Urinary bladder (tissue), 4 donors: ENCODE data around the gene OR2H1. TPM values are rescaled to one million over a fixed set of nuclear protein-coding genes. Genes with fewer than 3 reads are reported as not detected.

Source experiments
- DNase-seq: peaks from one replicate; pipeline ENCODE4 v3.0.0-alpha.2; 2015; ENCODE audit errors: extremely low spot score
- H3K27ac ChIP-seq: one replicate; pipeline ENCODE4 v1.5.1; 2013; ENCODE audit warnings: low read depth, mild to moderate bottlenecking, moderate library complexity
- H3K36me3 ChIP-seq: one replicate; pipeline ENCODE4 v1.6.1; 2013; ENCODE audit warnings: mild to moderate bottlenecking, moderate library complexity; ENCODE audit not compliant: insufficient read depth
- H3K4me1 ChIP-seq: one replicate; pipeline ENCODE4 v1.6.1; 2013; ENCODE audit warnings: mild to moderate bottlenecking, moderate library complexity; ENCODE audit not compliant: insufficient read depth
- H3K4me3 ChIP-seq: one replicate; pipeline ENCODE4 v1.5.1; 2013; ENCODE audit warnings: low read depth, low read length
- WGBS: extraction: QIAGEN DNeasy Blood & Tissue Kit; methylation state at CpG from one replicate; pipeline ENCODE4 v1.1.7; 2013; 5-methylcytosine and 5-hydroxymethylcytosine counted together
- polyA plus RNA-seq: library from polyadenylated mRNA; stranded (reverse); fragments of 200-250 nt; gene quantifications from one replicate; pipeline ENCODE4 v1.2.3, GENCODE V29; 2013
- total RNA-seq: library from RNA; depleted of rRNA; stranded (reverse); fragments of >200 nt; gene quantifications from one replicate; pipeline ENCODE4 v1.2.3, GENCODE V29; 2014
- donor health status: healthy with polysubstance abuse.
- donor health status: healthy.

The OR2H1 gene
- total and polyA plus RNA-seq, 2 donors, result not detected

GRCh38 chr6:29490055-29490454, 33.1 kb downstream of the OR2H1 start:
- Histone ChIP-seq H3K4me3 (no peak overlapping the region), H3K27ac (no peak overlapping the region)
- WGBS, result 77% methylated on average over 3 of the region's 3 CpGs

GRCh38 chr6:29490552-29490951, 33.6 kb downstream of the OR2H1 start:
- WGBS, result 66% methylated on average over 2 of the region's 2 CpGs
- no peak overlapping the region for H3K27ac ChIP-seq
- no peak overlapping the region for H3K4me3 ChIP-seq
- no peaks in the 10 kb centered on the region for H3K36me3 ChIP-seq
- DNase-seq, result no peak
- H3K4me1 ChIP-seq, result no peaks in the 10 kb centered on the region

More at GRCh38 chr6:29490055-29490454, 33.1 kb downstream of the OR2H1 start:
- Histone ChIP-seq H3K36me3 (no peaks in the 10 kb centered on the region), H3K4me1 (no peaks in the 10 kb centered on the region)
- DNase-seq, result no peak

- no peak for DNase-seq
- Histone ChIP-seq H3K27ac (no peak overlapping the region), H3K4me1 (no peaks in the 10 kb centered on the region), H3K4me3 (no peak overlapping the region), H3K36me3 (no peaks in the 10 kb centered on the region)
- WGBS, result 85% methylated on average over 4 of the region's 4 CpGs
Observed at GRCh38 chr6:29491574-29491973, 34.6 kb downstream of the OR2H1 start.

- H3K4me3 ChIP-seq, result no peak overlapping the region
- 81% methylated on average over 2 of the region's 2 CpGs for WGBS
- DNase-seq, result no peak
Observed at GRCh38 chr6:29493261-29493660, 36.3 kb downstream of the OR2H1 start.

GRCh38 chr6:29494131-29494530, 37.2 kb downstream of the OR2H1 start:
- Histone ChIP-seq H3K27ac (no peak overlapping the region), H3K36me3 (no peaks in the 10 kb centered on the region), H3K4me3 (no peak overlapping the region), H3K4me1 (no peaks in the 10 kb centered on the region)
- DNase-seq, result no peak
- WGBS, result 72% methylated on average over 2 of the region's 2 CpGs

More at GRCh38 chr6:29493261-29493660, 36.3 kb downstream of the OR2H1 start:
- H3K4me1 ChIP-seq, result no peaks in the 10 kb centered on the region
- no peak overlapping the region for H3K27ac ChIP-seq
- no peaks in the 10 kb centered on the region for H3K36me3 ChIP-seq

- H3K36me3 ChIP-seq, result no peaks in the 10 kb centered on the region
- H3K4me1 ChIP-seq, result no peaks in the 10 kb centered on the region
- 69% methylated on average over 4 of the region's 4 CpGs for WGBS
- no peak for DNase-seq
- no peak overlapping the region for H3K27ac ChIP-seq
- H3K4me3 ChIP-seq, result no peak overlapping the region
Observed at GRCh38 chr6:29495571-29495970, 38.6 kb downstream of the OR2H1 start.

GRCh38 chr6:29496961-29497360, 40.0 kb downstream of the OR2H1 start:
- Histone ChIP-seq H3K36me3 (no peaks in the 10 kb centered on the region), H3K4me1 (no peaks in the 10 kb centered on the region), H3K4me3 (no peak overlapping the region), H3K27ac (no peak overlapping the region)
- 76% methylated on average over 4 of the region's 4 CpGs for WGBS
- no peak for DNase-seq

GRCh38 chr6:29499704-29500103, 42.7 kb downstream of the OR2H1 start:
- WGBS, result 73% methylated on average over 5 of the region's 5 CpGs
- no peak for DNase-seq

GRCh38 chr6:29500594-29500993, 43.6 kb downstream of the OR2H1 start:
- no peak overlapping the region for H3K27ac ChIP-seq
- H3K4me3 ChIP-seq, result no peak overlapping the region
- H3K36me3 ChIP-seq, result no peaks in the 10 kb centered on the region
- 82% methylated on average over 8 of the region's 8 CpGs for whole genome bisulfite sequencing
- no peaks in the 10 kb centered on the region for H3K4me1 ChIP-seq
- no peak for DNase-seq

More at GRCh38 chr6:29499704-29500103, 42.7 kb downstream of the OR2H1 start:
- no peaks in the 10 kb centered on the region for H3K36me3 ChIP-seq
- H3K27ac ChIP-seq, result no peak overlapping the region
- H3K4me3 ChIP-seq, result no peak overlapping the region
- H3K4me1 ChIP-seq, result no peaks in the 10 kb centered on the region

GRCh38 chr6:29501106-29501505, 44.2 kb downstream of the OR2H1 start:
- Histone ChIP-seq H3K4me1 (no peaks in the 10 kb centered on the region), H3K27ac (no peak overlapping the region), H3K36me3 (no peaks in the 10 kb centered on the region), H3K4me3 (no peak overlapping the region)
- WGBS, result 90% methylated on average over 6 of the region's 6 CpGs
- no peak for DNase-seq

- Histone ChIP-seq H3K27ac (no peak overlapping the region), H3K4me1 (no peaks in the 10 kb centered on the region), H3K36me3 (no peaks in the 10 kb centered on the region), H3K4me3 (no peak overlapping the region)
- WGBS, result 81% methylated on average over 3 of the region's 3 CpGs
- no peak for DNase-seq
Observed at GRCh38 chr6:29502181-29502580, 45.2 kb downstream of the OR2H1 start.

- DNase-seq, result no peak
- Histone ChIP-seq H3K4me3 (no peak overlapping the region), H3K27ac (no peak overlapping the region), H3K4me1 (no peaks in the 10 kb centered on the region), H3K36me3 (no peaks in the 10 kb centered on the region)
- WGBS, result 86% methylated on average over 5 of the region's 5 CpGs
Observed at GRCh38 chr6:29502597-29502996, 45.6 kb downstream of the OR2H1 start.

- Histone ChIP-seq H3K4me1 (no peaks in the 10 kb centered on the region), H3K36me3 (no peaks in the 10 kb centered on the region), H3K4me3 (no peak overlapping the region), H3K27ac (no peak overlapping the region)
- DNase-seq, result no peak
- WGBS, result 71% methylated on average over 2 of the region's 2 CpGs
Observed at GRCh38 chr6:29504961-29505360, 48.0 kb downstream of the OR2H1 start.

- Histone ChIP-seq H3K36me3 (no peaks in the 10 kb centered on the region), H3K27ac (no peak overlapping the region), H3K4me1 (no peaks in the 10 kb centered on the region), H3K4me3 (no peak overlapping the region)
- DNase-seq, result no peak
- WGBS, result 91% methylated on average over 3 of the region's 3 CpGs
Observed at GRCh38 chr6:29505808-29506207, 48.9 kb downstream of the OR2H1 start.

GRCh38 chr6:29506446-29507067, 49.6 kb downstream of the OR2H1 start:
- Histone ChIP-seq H3K4me3 (no peak overlapping the region), H3K27ac (no peak overlapping the region), H3K36me3 (no peaks in the 10 kb centered on the region), H3K4me1 (no peaks in the 10 kb centered on the region)
- 82% methylated on average over 11 of the region's 11 CpGs for WGBS
- DNase-seq, result no peak
